HFF-Myc (cell line): Measurements from ENCODE around the gene MVK.
"Not testable (repeated sequence)": the region's sequence is repeated elsewhere in the genome, so short reads cannot be mapped to it uniquely, and the experiment has no call there.

ENCODE experiments used
- DNase-seq: peaks from one replicate; pipeline ENCODE4 v3.0.0-alpha.2; 2011; ENCODE audit warnings: low read depth; ENCODE audit errors: extremely low read depth
- H3K4me3 ChIP-seq: replicated peaks from 2 replicates; pipeline ENCODE4 v1.5.1; 2011; ENCODE audit warnings: low read depth, mild to moderate bottlenecking, control low read depth, low read length
- TF ChIP-seq, protein P1 (sequence below): IDR thresholded peaks from 2 replicates; pipeline ENCODE4 v1.5.1; 2012; ENCODE audit warnings: mild to moderate bottlenecking, low read depth, low read length, control low read depth; ENCODE audit errors: missing control alignments

MVK gene

GRCh38 chr12:109600995-109601394, 27.4 kb downstream of the MVK start:
- no peak for DNase-seq
- TF ChIP-seq, protein P1, sequence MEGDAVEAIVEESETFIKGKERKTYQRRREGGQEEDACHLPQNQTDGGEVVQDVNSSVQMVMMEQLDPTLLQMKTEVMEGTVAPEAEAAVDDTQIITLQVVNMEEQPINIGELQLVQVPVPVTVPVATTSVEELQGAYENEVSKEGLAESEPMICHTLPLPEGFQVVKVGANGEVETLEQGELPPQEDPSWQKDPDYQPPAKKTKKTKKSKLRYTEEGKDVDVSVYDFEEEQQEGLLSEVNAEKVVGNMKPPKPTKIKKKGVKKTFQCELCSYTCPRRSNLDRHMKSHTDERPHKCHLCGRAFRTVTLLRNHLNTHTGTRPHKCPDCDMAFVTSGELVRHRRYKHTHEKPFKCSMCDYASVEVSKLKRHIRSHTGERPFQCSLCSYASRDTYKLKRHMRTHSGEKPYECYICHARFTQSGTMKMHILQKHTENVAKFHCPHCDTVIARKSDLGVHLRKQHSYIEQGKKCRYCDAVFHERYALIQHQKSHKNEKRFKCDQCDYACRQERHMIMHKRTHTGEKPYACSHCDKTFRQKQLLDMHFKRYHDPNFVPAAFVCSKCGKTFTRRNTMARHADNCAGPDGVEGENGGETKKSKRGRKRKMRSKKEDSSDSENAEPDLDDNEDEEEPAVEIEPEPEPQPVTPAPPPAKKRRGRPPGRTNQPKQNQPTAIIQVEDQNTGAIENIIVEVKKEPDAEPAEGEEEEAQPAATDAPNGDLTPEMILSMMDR: no peak
- no peak overlapping the region for H3K4me3 ChIP-seq

GRCh38 chr12:109601557-109601956, 28.0 kb downstream of the MVK start:
- TF ChIP-seq, protein P1: no peak
- DNase-seq: no peak
- H3K4me3 ChIP-seq: no peak overlapping the region

GRCh38 chr12:109602132-109602531, 28.5 kb downstream of the MVK start:
- not testable (repeated sequence) for DNase-seq, H3K4me3 ChIP-seq

DNA sequence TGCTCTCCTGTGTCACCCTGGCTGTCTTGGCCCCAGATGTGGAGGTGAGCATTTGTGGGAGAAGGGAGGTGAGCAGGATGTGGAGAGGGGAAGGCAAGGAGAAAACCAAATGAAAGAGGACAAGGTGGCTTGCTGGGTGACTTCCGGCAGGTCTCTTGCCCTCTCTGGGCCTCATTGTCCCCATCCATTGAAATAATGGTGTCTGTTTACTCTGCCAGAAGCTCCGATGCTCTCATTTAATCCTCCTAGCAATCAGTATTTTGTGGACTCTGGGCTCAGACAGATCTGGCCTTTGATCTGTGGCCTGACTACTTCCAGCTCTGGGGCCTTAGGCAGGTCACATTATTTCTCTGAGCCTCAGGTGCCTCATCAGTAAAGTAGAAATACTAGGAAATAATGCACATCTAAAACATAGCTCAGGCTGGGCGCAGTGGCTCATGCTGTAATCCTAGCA, 30.6 kb downstream of the MVK start:
- DNase-seq: no peak

GRCh38 chr12:109605016-109605415, 31.4 kb downstream of the MVK start:
- no peak for DNase-seq
- H3K4me3 ChIP-seq: no peak overlapping the region
- TF ChIP-seq, protein P1: no peak

More for the DNA sequence above, 30.6 kb downstream of the MVK start:
- TF ChIP-seq, protein P1: no peak
- H3K4me3 ChIP-seq: no peak overlapping the region

DNA sequence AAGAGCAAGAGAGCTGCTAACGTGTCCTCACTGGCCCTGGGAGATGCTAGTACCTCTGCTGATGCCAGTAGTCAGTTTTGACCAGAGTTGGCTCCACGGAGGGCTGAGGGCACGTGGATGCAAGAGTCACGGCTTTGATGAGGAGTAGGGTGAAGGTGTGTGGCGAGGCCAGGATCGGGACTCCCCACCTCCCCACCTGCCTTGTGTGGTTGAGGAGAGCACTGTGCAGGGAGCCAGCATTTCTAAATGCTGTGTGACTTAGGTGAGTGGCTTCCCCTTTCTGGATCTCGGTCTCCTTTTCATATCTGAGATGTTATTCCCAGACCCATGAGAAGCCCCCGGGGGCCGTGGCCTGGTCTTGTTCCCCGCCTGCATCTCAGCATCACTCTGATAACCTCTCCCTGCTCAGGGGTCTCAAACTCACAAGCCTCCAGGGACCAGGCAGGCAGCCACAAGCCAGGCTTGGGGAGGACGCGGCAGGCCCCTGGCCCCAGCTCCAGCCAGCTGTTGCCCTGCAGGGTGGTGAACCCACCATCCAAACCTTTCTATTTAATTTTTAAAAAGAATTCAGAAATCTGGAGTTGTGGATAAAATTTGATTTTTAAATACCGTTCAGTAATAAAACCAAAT, 32.1 kb downstream of the MVK start:
- no peak for DNase-seq
- no peak overlapping the region for H3K4me3 ChIP-seq
- TF ChIP-seq, protein P1: no peak

- no peak for DNase-seq
- no peak overlapping the region for H3K4me3 ChIP-seq
- TF ChIP-seq, protein P1: no peak
These were observed 32.9 kb downstream of the MVK start for GRCh38 chr12:109606320-109607028.
